GM18519 (cell line): ENCODE data around the gene C9orf78.

Experiments used
- ATAC-seq: cut with Tn5 transposase; IDR thresholded peaks from one replicate; pipeline ENCODE4 v1.9.1; 2021; ENCODE audit warnings: mild to moderate bottlenecking, moderate library complexity; ENCODE audit not compliant: unreplicated experiment, low FRiP score

C9orf78 gene

GRCh38 chr9:129868023-129868871, 33.2 kb upstream of the C9orf78 start:
- no peak for ATAC-seq

- ATAC-seq: no peak
Observed at GRCh38 chr9:129867136-129868022, 32.3 kb upstream of the C9orf78 start.

- ATAC-seq: no peak
Observed at GRCh38 chr9:129866394-129867135, 31.5 kb upstream of the C9orf78 start.

GRCh38 chr9:129865668-129866320, 30.7 kb upstream of the C9orf78 start:
- no peak for ATAC-seq

- no peak for ATAC-seq
Observed at GRCh38 chr9:129864991-129865647, 30.0 kb upstream of the C9orf78 start.

- ATAC-seq: no peak
Observed at GRCh38 chr9:129863059-129863690, 28.1 kb upstream of the C9orf78 start.

- ATAC-seq: no peak
Observed at GRCh38 chr9:129861447-129861827, 26.4 kb upstream of the C9orf78 start.

- no peak for ATAC-seq
Observed at GRCh38 chr9:129860653-129861446, 25.8 kb upstream of the C9orf78 start.

- ATAC-seq: no peak
Observed at GRCh38 chr9:129858167-129858962, 23.3 kb upstream of the C9orf78 start.

GRCh38 chr9:129857207-129857606, 22.1 kb upstream of the C9orf78 start:
- no peak for ATAC-seq

GRCh38 chr9:129854588-129855110, 19.6 kb upstream of the C9orf78 start:
- ATAC-seq: no peak

- no peak for ATAC-seq
Observed at GRCh38 chr9:129853614-129854013, 18.5 kb upstream of the C9orf78 start.

GRCh38 chr9:129852579-129852978, 17.5 kb upstream of the C9orf78 start:
- no peak for ATAC-seq

- ATAC-seq: no peak
Observed at GRCh38 chr9:129851821-129852220, 16.7 kb upstream of the C9orf78 start.

- ATAC-seq: no peak
Observed at GRCh38 chr9:129850821-129851550, 15.9 kb upstream of the C9orf78 start.

- ATAC-seq: no peak
Observed at GRCh38 chr9:129849901-129850300, 14.8 kb upstream of the C9orf78 start.
